ENCODE measurements around the gene DENND1B.

DENND1B gene

DNA sequence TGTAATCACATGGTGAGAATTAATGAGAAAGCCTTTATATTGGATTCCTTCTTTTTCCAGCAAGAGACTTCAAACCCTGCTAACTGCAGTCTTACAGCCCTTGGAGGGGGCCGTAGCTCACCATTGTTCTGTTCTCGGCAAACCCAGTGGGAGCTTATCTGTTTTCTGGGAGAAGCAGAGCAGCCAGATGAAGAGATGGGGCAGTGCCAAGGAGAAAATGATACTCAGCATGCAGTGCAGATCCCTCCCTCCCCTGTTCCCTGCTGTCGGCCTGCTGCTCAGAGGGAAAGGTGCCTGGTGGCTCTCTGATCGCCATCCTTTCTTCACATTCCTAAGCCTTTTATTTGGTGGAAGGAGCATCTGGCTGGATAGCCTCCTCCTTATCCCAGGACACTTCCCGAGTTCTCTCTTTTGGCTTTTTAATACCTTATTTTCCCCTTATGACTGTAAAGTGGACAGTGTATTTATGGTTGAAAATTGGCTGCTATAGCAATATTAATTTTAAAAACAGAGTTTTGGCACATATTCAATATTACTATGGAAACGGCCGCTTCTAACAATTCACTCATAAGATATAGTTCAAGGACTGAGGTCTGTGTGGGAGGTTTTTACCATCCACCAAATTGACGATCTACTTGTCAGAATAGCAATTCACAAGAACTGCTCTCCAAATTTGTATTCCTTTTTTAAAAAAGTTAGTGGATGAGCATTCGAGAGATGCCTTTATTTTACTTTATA, 303.9 kb downstream of the DENND1B start:
- no peak for DNase-seq (ENCODE audit: low read depth in 1 of 2, low spot score in 1 of 2)

DNA sequence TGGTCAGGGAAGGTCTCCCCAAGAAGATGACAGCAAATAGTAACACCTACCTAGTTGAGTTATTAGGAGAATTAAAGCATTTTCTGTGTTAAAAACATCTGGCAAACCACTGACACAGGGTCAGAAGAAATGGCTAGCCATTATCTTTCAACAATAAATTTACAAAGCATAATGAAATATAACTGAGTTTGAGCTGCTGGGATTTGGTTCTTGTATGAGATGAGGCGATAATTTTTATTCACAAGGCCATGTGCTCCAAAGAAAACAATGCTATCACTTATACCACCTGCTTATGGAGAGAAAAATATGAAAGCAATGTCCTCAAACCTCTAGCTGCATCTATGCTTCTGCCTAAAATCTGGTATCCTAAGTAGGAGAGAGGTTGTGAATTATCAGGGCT, 304.9 kb downstream of the DENND1B start:
- DNase-seq (ENCODE audit: low read depth in 1 of 2, low spot score in 1 of 2), result no peak

DNA sequence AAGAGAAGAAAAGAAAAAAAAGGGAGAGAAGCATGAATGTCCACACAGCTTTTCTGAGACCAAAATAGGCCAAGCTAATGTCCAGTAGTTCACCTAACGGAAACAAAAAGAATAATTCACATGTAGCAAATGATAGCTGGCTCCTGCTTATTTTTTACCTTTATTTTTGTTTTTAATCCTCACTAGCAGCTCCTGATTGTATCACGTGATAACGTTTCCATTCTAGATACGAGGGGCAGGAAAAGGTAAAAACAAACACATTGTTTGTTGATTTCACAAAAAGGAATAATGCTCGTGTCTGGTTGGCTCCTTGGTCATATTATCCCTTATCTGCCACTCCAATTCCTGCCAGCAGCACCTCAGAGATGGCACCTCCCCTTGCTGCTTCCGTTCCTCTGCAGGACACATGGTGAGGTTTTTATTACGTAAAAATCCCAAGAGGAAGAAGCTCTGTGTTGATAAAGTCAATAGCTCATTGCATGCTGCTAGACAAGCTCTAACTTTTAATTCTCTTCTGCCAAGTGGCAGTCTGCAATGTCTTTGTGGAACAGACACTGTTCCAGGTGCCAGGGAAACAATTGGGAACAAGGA, 305.6 kb downstream of the DENND1B start:
- DNase-seq (ENCODE audit: low read depth in 1 of 2, low spot score in 1 of 2), result no peak

DNA sequence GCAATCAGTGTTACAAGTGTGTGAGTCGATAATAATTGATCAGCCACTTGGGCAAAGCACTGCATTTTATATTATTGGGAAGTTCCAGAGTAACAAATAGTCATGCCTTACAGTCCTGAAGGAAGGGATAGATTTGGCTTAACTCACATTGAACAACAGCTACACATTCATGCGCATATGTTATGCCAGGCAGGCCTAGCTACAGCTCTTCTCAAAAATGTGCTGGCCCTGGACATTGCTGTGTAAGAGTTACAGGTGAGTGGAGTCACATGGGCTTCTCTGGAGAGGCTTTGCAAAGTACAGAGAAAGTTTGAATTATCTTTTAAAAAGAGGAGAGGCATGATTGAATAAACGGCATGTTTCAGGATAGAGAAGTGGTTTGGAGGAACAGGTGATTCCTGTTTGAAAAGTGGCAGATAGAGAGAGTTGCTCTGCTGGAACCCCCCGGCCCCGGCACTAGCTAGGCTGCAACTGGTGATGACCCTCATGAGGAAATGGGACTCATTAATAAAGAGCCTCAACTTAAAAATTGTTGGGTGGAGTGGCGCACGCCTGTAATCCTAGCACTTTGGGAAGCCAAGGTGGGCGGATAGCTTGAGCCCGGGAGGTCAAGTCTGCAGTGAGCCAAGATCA, 306.6 kb downstream of the DENND1B start:
- no peak for DNase-seq (ENCODE audit: low read depth in 1 of 2, low spot score in 1 of 2)

DNA sequence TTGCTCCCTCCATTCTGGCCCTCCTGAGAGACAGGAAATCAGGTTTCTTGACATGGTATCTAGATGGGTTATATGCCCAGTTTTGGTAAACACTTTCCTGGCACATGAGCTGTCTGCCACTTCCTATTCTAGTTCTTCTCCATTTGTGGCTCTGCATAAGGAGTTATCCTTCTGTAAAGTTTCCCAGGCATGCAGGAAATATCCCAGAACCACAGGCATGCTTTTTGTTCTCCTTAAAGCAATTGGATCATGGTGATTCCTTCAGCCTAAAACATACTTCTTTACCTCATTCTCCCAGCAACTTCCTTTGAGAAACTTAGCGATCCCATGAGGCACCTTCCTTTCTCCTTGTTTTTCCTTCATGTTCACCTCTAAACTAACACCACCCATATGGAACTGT, 307.4 kb downstream of the DENND1B start:
- no peak for DNase-seq (ENCODE audit: low read depth in 1 of 2, low spot score in 1 of 2)

DNA sequence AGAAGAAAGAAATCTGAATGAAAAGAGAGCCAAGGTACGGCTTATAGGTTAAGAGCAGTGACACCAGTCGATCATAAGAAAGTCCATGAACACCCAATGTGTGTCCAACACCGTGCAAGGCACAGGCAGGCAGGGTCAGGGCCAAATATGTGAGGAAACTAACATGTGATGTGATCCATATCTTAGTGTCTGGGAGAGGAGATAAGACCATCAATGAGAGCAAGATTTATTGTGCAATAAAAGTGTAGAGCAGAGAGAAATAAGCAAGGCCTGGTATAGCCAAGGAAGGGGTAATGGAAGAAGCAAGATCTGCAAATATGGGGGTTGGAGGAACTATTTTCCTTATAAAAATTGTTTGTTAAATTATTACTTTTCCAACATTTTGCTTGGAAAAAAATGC, 308.5 kb downstream of the DENND1B start:
- no peak for DNase-seq (ENCODE audit: low read depth in 1 of 2, low spot score in 1 of 2)

DNA sequence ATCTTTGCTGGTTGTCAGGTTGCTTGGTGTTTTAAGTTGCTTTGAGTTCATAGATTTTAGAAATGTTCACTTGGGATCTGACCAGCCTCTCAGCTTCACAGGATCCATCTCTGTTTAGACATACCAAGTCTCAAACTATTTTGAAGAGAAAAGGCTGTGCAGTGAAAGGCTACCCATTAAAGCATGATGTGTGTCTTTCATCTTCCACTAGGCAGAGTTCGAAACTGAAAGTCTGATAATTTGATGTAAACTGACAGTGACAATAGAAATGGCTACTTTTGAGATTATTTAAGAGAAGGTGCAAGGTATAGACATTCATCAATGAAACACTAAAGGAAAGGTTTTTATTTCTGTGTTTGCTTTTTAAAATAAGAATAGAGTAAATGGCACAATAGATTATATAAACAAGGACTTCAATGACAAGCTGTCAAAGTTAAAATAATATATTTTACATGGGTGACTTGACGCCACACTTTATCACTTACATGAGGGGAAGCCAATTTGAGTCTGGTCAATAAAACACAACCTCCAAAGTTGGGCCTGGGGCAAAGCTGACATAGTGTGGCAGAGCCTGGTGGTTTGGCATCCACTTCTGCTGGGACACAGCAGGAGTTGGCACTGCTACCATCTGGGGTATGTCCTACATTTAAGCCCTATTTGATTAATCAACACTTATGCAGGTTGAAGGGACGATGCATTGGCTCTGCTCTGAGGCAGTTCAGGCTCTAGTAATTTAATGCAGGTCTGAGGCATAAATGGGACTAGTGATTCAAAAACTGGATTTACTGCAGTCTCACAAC, 309.6 kb downstream of the DENND1B start:
- DNase-seq (ENCODE audit: low read depth in 1 of 2, low spot score in 1 of 2), result no peak

DNA sequence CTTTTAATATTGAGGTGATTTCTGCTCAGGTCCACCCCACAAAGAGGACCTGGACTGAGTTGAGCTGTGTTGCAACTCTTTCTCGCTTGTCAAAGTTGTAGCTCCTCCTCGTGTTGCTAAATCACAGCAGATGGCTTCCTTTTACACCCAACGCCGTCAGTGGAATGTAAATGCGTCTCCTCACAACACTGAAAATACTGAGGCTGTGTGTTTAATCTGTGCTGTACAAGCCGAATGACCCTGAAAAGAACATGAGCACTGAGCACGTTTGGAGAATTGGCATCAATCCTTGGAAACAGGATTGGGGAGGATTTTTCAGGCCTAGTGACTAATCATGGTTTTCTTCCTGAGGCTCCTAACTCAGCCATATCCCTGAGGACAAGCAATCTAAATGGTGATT, 311.2 kb downstream of the DENND1B start:
- DNase-seq (ENCODE audit: low read depth in 1 of 2, low spot score in 1 of 2), result no peak

DNA sequence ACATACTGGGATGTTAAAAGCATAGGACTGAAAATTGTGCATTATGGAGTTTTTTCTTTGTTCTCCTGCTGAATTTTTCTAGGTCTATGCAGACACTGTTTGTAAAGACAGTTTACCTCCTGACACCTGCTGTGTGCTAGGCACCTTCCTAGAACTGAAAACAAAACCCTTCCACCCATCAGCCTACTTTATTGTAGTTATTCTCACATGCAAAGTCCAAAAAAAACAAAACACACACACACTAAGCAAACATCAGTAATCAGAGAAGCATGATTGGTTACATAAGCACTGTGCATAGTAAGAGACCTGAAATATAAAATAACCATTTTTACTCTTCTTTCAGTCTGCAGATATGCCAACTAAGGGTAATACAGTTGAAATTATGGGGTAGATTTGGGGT, 312.1 kb downstream of the DENND1B start:
- DNase-seq (ENCODE audit: low read depth in 1 of 2, low spot score in 1 of 2), result no peak

DNA sequence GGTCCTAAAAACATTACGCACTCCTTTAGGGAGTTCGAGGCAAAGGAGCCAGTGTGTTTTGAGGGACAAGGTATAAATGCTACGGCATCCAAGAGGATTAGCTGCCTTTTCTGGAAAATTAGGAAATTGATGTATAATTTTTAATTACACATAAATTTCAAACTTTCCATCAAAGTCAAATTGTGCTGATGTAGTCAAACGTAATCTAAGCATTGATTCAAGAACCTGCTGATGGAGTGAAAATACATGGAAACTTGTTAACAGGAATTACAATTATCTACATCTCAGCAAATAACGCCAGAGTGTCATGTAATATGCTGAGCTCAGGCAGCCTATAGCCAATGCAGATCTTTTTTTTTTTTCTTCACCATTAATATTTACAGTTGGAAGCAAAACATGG, 312.7 kb downstream of the DENND1B start:
- DNase-seq (ENCODE audit: low read depth in 1 of 2, low spot score in 1 of 2), result no peak

Data from activated T-helper 1 cell treated with anti-CD3 and anti-CD28 coated beads, Interleukin-2, amount 50 U/mL, for 16 hours (primary cell).